BLaER1 (cell line): Measurements from ENCODE around the gene FAF2.
"Not testable (repeated sequence)": the region's sequence is repeated elsewhere in the genome, so short reads cannot be mapped to it uniquely, and the experiment has no call there.

Experiments
- H3K27ac ChIP-seq: shearing (Covaris generic); formaldehyde crosslinking; 2 replicates; pipeline ENCODE4 v1.8.1; 2022
- H3K27me3 ChIP-seq: shearing (Covaris generic); formaldehyde crosslinking; 2 replicates; pipeline ENCODE4 v1.8.1; 2022
- H3K36me3 ChIP-seq: shearing (Covaris generic); formaldehyde crosslinking; 2 replicates; pipeline ENCODE4 v1.8.1; 2022
- H3K4me1 ChIP-seq: shearing (Covaris generic); formaldehyde crosslinking; 2 replicates; pipeline ENCODE4 v1.8.1; 2022
- H3K4me2 ChIP-seq: shearing (Covaris generic); formaldehyde crosslinking; 2 replicates; pipeline ENCODE4 v1.8.1; 2022
- H3K4me3 ChIP-seq: shearing (Covaris generic); formaldehyde crosslinking; 2 replicates; pipeline ENCODE4 v1.8.1; 2022
- H3K9ac ChIP-seq: shearing (Covaris generic); formaldehyde crosslinking; 2 replicates; pipeline ENCODE4 v1.8.1; 2022
- H3K9me3 ChIP-seq: shearing (Covaris generic); formaldehyde crosslinking; 2 replicates; pipeline ENCODE4 v1.8.1; 2022
- H4K20me1 ChIP-seq: shearing (Covaris generic); formaldehyde crosslinking; 2 replicates; pipeline ENCODE4 v1.8.1; 2022
- Cebpa-rat ChIP-seq: shearing (Covaris generic); IDR thresholded peaks from 2 replicates; pipeline ENCODE4 v1.8.1; 2022

FAF2 gene

GRCh38 chr5:176447978-176448608 lies at the start of gene FAF2:
TSS of gene FAF2 (plus strand) at chr5:176448385. CDS start at chr5:176448408, 23 bp downstream.
- H3K9ac ChIP-seq, result peak within 1 kb of the TSS; percentile 94
- H3K4me1 ChIP-seq, result peaks cover 35% of the 10 kb centered on the region
- no peak for TF ChIP-seq Cebpa-rat
- peaks cover 21% of the 10 kb centered on the region for H4K20me1 ChIP-seq
- H3K9me3 ChIP-seq, result no peaks in the 10 kb centered on the region
- peak within 1 kb of the TSS; percentile 94 for H3K4me2 ChIP-seq
- peaks cover 11% of the 10 kb centered on the region for H3K36me3 ChIP-seq
- H3K27ac ChIP-seq, result peak within 1 kb of the TSS; percentile 96
- peak within 1 kb of the TSS; percentile 82 for H3K4me3 ChIP-seq
- H3K27me3 ChIP-seq, result no peaks in the 10 kb centered on the region

- Histone ChIP-seq H3K9me3 (no peaks in the 10 kb centered on the region), H3K27ac (no peak overlapping the region), H3K4me3 (no peak overlapping the region), H3K4me1 (peaks cover 7% of the 10 kb centered on the region; the same call in 1 of the 2 replicates), H3K4me2 (no peak overlapping the region), H4K20me1 (no peaks in the 10 kb centered on the region), H3K27me3 (no peaks in the 10 kb centered on the region), H3K36me3 (peaks cover 44% of the 10 kb centered on the region), H3K9ac (no peak overlapping the region)
- TF ChIP-seq Cebpa-rat, result no peak
Observed at GRCh38 chr5:176400382-176401156, 47.6 kb upstream of the FAF2 start.

DNA sequence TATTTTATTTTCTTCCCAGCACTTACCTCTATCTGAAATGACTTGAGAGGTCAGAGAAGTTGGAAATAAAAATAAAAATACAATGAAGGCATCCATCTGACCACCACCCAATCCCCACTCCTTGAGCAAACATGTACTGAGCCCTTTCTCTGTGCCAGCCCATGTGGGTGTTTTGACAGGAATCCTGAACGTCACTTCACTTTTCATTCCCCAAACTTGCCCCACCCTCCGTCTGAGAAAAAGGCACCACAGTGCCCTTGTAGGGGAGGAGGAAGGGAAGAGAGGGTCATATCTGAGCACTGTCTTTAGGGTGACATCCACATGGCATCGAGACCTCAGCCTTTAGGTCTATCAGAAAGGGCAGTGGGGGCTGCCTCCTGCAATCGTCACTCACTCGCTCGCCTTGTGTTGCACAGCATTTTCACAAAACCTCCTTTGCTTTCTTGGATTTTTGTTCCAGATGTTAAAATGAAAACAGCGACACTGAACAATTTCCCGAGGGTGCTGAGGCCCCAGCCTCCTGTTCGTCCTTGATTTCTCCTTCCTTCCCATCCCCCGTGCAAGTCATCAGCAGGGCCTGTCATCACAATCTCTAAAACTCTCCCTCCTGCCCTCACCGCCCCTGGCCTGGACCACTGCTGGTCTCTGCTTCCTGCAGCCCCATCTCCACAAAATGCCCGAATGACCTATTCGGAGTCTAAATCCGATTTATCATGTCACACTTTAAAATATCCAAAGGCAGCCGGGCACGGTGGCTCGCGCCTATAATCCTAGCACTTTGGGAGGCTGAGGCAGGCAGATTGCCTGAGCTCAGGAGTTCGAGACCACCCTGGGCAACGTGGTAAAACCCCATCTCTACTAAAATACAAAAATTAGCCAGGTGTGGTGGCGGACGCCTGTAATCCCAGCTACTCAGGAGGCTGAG lies 46.6 kb upstream of the FAF2 start:
- Histone ChIP-seq H3K4me2 (no peak overlapping the region), H3K9me3 (no peaks in the 10 kb centered on the region)
- TF ChIP-seq Cebpa-rat, result no peak

DNA sequence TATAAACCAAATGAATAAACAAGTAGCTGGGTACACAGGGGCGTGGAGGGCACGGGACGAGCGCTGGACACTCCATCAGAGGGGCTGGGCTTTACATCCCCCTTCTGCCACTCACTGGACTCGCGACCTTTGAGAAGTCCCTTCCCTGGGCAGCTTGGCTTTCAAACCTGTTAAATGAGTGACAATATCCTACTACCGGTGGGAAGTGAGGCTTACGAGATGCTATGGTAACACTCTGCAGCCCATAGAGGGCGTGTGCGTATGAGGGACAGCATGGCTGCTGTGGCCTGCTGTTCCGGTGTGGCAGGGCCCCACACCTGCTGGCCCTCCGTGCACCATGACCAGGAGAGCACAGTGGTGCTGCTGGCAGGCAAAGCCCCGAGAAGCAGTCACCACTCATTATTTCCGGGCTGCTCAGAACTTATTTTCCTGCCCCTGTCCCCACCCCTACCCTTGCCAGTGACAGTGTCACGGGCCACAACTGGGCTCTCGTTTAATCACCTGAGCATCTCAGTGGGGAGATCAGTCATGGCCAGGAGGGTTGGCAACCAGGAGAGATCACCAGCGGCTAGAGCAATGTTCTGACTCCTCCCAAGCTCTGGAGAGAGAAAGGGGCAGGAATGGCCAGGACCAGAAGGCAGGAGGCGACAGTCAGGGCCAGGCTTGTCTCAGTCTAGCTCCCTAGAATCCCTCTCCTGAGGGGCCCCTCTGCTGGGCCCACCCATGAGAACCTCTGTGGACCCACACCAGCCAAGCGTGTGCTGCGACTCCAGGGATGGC lies 42.3 kb upstream of the FAF2 start:
- peaks cover 76% of the 10 kb centered on the region for H3K36me3 ChIP-seq
- no peak overlapping the region for H3K9ac ChIP-seq
- H3K4me2 ChIP-seq, result no peak overlapping the region
- no peak overlapping the region for H3K4me3 ChIP-seq
- peaks cover 7% of the 10 kb centered on the region; the same call in 1 of the 2 replicates for H3K4me1 ChIP-seq
- no peak for TF ChIP-seq Cebpa-rat
- no peaks in the 10 kb centered on the region for H3K9me3 ChIP-seq
- no peaks in the 10 kb centered on the region for H3K27me3 ChIP-seq
- H3K27ac ChIP-seq, result no peak overlapping the region
- peaks cover 6% of the 10 kb centered on the region for H4K20me1 ChIP-seq

More for the DNA sequence above, 46.6 kb upstream of the FAF2 start:
- H3K27ac ChIP-seq, result no peak overlapping the region
- no peak overlapping the region for H3K9ac ChIP-seq
- no peaks in the 10 kb centered on the region for H3K27me3 ChIP-seq
- H3K4me3 ChIP-seq, result no peak overlapping the region
- H3K36me3 ChIP-seq, result peaks cover 46% of the 10 kb centered on the region
- H3K4me1 ChIP-seq, result peaks cover 7% of the 10 kb centered on the region; the same call in 1 of the 2 replicates
- H4K20me1 ChIP-seq, result no peaks in the 10 kb centered on the region

GRCh38 chr5:176406436-176407052 lies 41.6 kb upstream of the FAF2 start:
- Histone ChIP-seq H3K4me3 (no peak overlapping the region), H4K20me1 (peaks cover 13% of the 10 kb centered on the region), H3K9ac (no peak overlapping the region), H3K27ac (no peak overlapping the region), H3K9me3 (no peaks in the 10 kb centered on the region), H3K4me2 (no peak overlapping the region), H3K4me1 (peaks cover 7% of the 10 kb centered on the region; the same call in 1 of the 2 replicates), H3K27me3 (no peaks in the 10 kb centered on the region), H3K36me3 (peaks cover 71% of the 10 kb centered on the region)
- TF ChIP-seq Cebpa-rat, result no peak

DNA sequence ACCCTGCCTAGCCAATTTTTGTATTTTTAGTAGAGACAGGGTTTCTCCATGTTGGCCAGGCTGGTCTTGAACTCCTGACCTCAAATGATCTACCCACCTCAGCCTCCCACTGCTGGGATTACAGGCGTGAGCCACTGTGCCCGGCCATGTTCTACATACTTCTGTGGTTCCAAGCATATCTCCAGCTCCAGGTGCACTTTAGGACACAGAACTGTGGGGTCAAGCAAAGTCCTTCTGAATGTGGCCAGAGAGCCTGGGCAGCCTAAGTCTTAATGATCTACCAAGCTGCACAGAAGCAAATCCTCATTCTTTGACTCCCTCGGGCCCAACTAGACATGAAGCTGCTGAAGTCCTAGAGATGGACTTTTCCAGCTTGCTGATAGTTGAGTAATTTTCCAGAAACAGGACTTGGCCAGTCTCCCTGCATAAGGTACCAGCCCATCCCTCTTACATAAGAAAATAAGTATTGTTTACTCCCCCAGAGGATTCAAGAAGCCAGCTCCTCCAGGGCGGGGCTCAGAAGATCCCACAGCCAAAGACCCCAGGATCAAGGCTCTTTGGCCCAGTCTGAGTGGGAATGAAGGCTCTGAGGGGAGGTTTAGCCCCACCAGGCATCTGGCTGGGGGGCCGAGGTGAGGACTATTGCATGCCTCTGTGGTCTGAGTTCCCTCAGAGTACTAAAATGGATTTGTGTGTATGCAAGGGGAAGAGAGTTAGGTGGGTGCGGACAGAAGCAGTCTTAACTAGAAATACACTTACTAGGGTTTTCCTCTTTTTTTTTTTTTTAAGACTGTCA lies 40.5 kb upstream of the FAF2 start:
- Histone ChIP-seq H3K4me2 (no peak overlapping the region), H4K20me1 (peaks cover 21% of the 10 kb centered on the region), H3K27me3 (no peaks in the 10 kb centered on the region), H3K36me3 (peaks cover 71% of the 10 kb centered on the region), H3K4me1 (peaks cover 14% of the 10 kb centered on the region; the same call in 1 of the 2 replicates), H3K9ac (no peak overlapping the region), H3K9me3 (no peaks in the 10 kb centered on the region), H3K4me3 (no peak overlapping the region), H3K27ac (no peak overlapping the region)
- no peak for TF ChIP-seq Cebpa-rat

GRCh38 chr5:176408252-176408573 lies 40.0 kb upstream of the FAF2 start:
- H3K36me3 ChIP-seq, result peaks cover 71% of the 10 kb centered on the region
- not testable (repeated sequence) for H3K4me3 ChIP-seq, H3K9ac ChIP-seq, H3K27me3 ChIP-seq, H3K9me3 ChIP-seq, H3K4me2 ChIP-seq, H3K27ac ChIP-seq
- H4K20me1 ChIP-seq, result peaks cover 26% of the 10 kb centered on the region
- H3K4me1 ChIP-seq, result peaks cover 14% of the 10 kb centered on the region; the same call in 1 of the 2 replicates

DNA sequence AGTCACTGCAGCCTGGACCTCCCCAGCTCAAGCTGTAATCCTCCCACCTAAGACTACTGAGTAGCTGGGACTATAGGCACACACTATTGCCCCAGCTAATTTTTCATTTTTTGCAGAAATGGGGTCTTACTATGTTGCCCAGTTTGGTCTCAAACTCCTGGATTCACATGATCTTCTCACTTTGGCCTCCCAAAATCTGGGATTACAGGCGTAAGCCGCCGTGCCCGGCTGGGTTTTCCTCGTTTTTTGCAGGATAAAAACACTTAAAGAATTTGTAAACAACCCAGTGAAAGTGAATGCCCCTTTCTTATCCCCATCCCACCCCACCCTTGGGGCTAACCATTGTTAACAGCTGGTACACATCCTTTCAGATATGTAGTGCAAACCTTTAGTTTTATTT lies 39.6 kb upstream of the FAF2 start:
- Histone ChIP-seq H3K9me3 (no peaks in the 10 kb centered on the region), H3K4me2 (no peak overlapping the region), H3K36me3 (peaks cover 71% of the 10 kb centered on the region), H3K27me3 (no peaks in the 10 kb centered on the region), H3K27ac (no peak overlapping the region), H4K20me1 (peaks cover 30% of the 10 kb centered on the region), H3K9ac (no peak overlapping the region), H3K4me3 (no peak overlapping the region), H3K4me1 (peaks cover 14% of the 10 kb centered on the region; the same call in 1 of the 2 replicates)
- TF ChIP-seq Cebpa-rat, result no peak
